GM04504 (cell line): ENCODE data around the gene BANF2.
"Not testable (repeated sequence)": the region's sequence is repeated elsewhere in the genome, so short reads cannot be mapped to it uniquely, and the experiment has no call there.

ENCODE experiments used
- DNase-seq: peaks from one replicate; pipeline ENCODE4 v3.0.0-alpha.2; 2012; ENCODE audit warnings: low read depth

Gene BANF2

GRCh38 chr20:17699931-17700351 lies at the start of gene BANF2:
BANF2 (plus strand) TSS chr20:17699966; CDS start chr20:17725026, 25,060 bp downstream.
- DNase-seq, result no peak

GRCh38 chr20:17650301-17651128 lies 49.3 kb upstream of the BANF2 start:
- DNase-seq, result no peak

GRCh38 chr20:17651129-17651759 lies 48.5 kb upstream of the BANF2 start:
- peak; percentile 51 for DNase-seq

GRCh38 chr20:17651760-17652388 lies 47.9 kb upstream of the BANF2 start:
- DNase-seq, result no peak

GRCh38 chr20:17652411-17652810 lies 47.4 kb upstream of the BANF2 start:
- DNase-seq, result no peak

GRCh38 chr20:17653835-17654648 lies 45.7 kb upstream of the BANF2 start:
- DNase-seq, result no peak

DNA sequence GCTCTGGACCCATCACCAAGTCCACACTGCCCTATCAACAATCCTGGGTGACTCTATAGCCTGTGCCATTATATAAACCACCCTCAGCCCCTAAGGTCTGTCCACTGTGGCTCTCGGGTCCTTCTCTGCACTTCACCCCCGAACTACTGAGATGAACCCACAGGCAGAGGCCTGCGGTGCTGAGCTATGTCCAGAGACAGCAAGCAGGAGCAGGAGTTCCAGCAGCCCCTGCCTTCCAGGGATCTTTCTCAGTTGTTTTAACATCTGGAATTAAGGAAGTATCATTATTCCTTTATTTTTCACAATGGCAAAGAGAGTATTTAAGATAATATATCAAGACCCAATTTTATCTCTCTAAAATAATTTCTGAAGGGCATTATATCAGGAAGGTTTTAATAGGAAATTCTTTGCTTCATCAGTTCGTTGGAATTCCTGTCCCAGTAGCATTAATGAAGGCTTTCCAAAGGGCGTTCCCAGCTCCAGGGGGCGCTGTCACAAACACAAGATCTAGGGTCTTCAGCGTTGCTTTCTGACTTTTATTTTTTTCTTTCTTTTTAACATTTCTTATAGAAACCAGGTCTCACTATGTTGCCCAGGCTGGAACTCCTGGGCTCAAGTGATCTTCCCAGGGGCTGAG lies 45.0 kb upstream of the BANF2 start:
- DNase-seq, result no peak

GRCh38 chr20:17655286-17655651 lies 44.5 kb upstream of the BANF2 start:
- no peak for DNase-seq

DNA sequence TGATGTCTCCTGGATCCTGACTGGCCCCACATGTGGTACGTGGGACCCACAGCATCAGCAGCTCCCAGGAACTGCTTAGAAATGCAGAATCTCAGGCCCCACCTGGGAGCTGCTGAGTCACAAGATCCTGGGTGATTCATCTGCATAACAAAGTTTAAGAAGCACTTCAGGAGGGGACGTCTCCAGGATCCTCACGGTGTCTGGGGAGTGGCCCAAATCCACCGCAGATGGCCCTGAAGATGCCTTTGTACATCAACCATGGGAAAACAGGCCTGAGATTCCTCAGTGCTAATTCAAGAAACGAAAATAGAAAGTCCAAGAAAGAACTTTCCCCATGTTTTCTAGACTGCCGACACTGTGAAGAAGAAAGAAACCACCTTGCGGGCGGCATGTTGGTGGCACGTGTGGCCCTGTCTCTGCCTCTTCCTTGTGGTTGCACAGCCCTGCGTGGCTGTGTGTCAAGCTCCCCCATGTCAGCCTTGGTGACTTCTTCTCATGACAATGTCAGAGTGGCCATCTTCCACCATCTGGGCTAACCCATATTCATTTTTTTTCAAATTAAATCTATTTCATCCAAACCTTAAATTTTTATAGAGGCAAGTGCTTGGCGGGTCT lies 43.8 kb upstream of the BANF2 start:
- DNase-seq, result peak; percentile 47

DNA sequence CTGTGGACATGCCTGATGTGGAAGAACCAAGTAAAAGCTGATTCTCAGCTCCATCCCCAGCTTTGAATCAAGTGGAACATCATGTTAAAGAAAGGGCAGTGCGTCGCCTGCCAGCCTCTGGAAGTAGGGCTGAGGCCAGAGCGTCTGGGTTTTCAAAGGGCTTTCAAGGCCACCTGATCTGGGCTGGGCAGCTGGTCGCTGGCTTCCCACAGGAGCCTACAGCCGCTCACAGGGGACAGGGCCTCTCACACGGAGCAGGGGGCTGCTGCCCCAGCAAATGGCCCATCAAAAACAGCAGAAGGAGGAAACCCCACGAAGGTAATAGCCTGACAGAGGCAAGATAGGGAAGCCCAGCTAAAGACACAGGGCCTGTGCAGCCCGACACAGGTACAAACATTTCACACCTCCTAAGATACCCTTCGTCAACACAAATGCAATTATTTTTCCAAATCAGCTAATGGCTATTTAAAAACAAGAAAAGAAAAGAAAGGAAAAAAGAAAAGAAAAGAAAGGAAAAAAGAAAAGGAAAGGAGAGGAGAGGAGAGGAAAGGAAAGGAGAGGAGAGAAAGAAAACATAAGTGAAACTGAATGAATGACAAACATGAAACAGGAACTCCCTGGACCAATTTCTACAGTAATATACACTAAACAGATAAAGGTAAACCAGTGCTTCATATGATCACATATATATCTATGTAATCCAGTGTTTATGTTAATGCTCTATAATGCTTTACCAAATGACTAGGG lies 42.5 kb upstream of the BANF2 start:
- DNase-seq, result no peak

- no peak for DNase-seq
These were observed 41.7 kb upstream of the BANF2 start for GRCh38 chr20:17657898-17658647.

DNA sequence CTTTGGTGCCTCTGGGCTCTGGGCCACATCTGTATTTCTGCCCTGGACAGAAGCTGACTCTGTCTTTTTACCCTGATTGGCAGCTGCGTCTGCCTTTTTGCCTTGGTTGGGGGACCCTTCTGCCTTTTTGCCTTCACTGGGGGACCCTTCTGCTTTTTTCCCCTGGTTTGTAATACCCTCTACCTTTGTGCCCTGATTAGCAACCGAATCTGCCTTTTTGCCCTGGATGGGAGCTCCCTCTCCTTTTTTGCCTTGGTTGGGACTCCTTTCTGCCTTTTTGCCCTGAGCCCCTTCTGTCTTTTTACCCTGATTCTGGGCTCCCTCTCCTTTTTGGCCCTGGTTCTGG lies 41.1 kb upstream of the BANF2 start:
- no peak for DNase-seq

GRCh38 chr20:17659344-17659743 lies 40.4 kb upstream of the BANF2 start:
- not testable (repeated sequence) for DNase-seq

DNA sequence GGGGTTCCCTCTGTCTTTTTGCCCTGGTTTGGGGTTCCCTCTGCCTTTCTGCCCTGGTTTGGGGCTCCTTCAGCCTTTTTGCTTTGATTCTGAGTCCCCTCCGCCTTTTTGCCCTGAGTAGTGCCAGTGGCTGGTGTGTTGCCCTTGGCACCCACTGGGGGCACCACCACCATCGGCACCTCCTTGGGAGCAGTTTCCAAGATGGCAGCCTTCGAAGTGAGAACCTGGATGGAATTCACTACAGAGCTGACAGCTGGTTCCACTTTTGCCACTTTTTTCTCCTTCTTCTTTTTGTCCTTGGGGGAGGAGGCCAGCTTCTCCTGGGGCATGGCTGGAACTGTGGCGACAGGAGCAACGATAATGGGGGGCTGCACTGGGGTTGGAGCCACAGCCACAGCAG lies 40.0 kb upstream of the BANF2 start:
- DNase-seq, result no peak

- DNase-seq, result no peak
These were observed 39.1 kb upstream of the BANF2 start for GRCh38 chr20:17660667-17661066.

DNA sequence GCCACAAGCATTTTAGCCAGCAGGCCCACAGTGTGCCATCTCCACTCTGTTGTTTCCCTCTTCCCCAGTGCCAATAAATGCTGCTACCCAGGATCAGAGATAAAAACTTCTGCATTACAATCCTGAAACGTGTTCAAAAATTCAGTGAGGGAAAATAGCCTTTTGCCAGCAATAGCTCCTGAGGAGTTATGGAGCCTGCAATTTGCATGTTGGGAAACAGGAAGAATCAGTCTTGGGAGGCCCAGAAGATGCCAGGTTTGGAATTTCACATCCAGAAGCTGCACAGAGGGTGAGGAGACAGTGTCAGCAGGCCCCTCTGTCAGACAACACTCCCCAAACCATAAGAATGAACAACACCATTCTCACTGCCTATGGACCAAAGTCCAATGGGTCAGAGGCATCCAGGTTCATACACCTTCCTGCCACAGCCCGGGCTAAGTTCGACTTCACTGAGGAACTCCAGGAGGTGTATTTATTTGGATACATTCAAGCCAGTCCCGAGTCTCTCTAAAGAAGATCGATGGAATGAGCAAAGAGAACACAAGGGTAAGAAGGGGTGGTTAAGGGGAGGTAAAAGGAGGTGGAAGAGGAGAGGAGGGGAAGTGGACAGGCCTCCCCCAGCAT lies 38.5 kb upstream of the BANF2 start:
- peak; percentile 49 for DNase-seq

GRCh38 chr20:17662333-17663039 lies 37.3 kb upstream of the BANF2 start:
- peak; percentile 85 for DNase-seq

- no peak for DNase-seq
These were observed 36.7 kb upstream of the BANF2 start for GRCh38 chr20:17663040-17663399.

GRCh38 chr20:17663486-17663885 lies 36.3 kb upstream of the BANF2 start:
- DNase-seq, result no peak
